H1 (cell line): Measurements from ENCODE around the gene OPCML. TPM values are rescaled to one million over a fixed set of nuclear protein-coding genes. Genes with fewer than 3 reads are reported as not detected.

Experiments
- CTCF ChIA-PET: fragments of 300-600 bp; sonication (Branson Sonifier 250); formaldehyde crosslinking; loops from one replicate; lab custom pipeline; 2021; ENCODE audit not compliant: partially characterized antibody; lab: Charles Lee
- POLR2A ChIA-PET: fragments of 300-600 bp; sonication (Branson Sonifier 250); formaldehyde crosslinking; loops from one replicate; lab custom pipeline; 2021; ENCODE audit warnings: inconsistent platforms; ENCODE audit not compliant: partially characterized antibody; lab: Charles Lee
- DNase-seq, 2 experiments: peaks; one replicate each; pipeline versions ENCODE4 v3.0.0 to v3.0.0-alpha.2; 2010 to 2022; ENCODE audit warnings: low spot score in 2 of 2, low read depth in 1 of 2, mixed read lengths in 1 of 2
- FAIRE-seq: peaks from 2 replicates; lab custom pipeline; 2011; peaks lifted over from hg19 to GRCh38; lab: Jason Lieb, UNC
- H2AFZ ChIP-seq: 2 replicates; pipeline ENCODE4 v1.8.1; 2012; ENCODE audit warnings: low read length, inconsistent platforms
- H2AK5ac ChIP-seq: 2 replicates; pipeline ENCODE4 v1.6.1; 2013; ENCODE audit warnings: low read depth, low read length
- H2BK120ac ChIP-seq: replicated peaks from 2 replicates; pipeline ENCODE3; 2013; ENCODE audit warnings: low read depth, low read length, inconsistent platforms
- H2BK12ac ChIP-seq: 2 replicates; pipeline ENCODE4 v1.6.1; 2013; ENCODE audit warnings: low read depth, low read length
- H2BK15ac ChIP-seq: 2 replicates; pipeline ENCODE4 v1.6.1; 2013; ENCODE audit warnings: low read length
- H2BK20ac ChIP-seq: 2 replicates; pipeline ENCODE4 v1.6.1; 2013; ENCODE audit warnings: low read length
- H2BK5ac ChIP-seq: 2 replicates; pipeline ENCODE4 v1.6.1; 2013; ENCODE audit warnings: low read depth, low read length
- H3K14ac ChIP-seq: 2 replicates; pipeline ENCODE4 v1.6.1; 2013; ENCODE audit warnings: inconsistent platforms; ENCODE audit not compliant: insufficient read length
- H3K18ac ChIP-seq: 2 replicates; pipeline ENCODE4 v1.6.1; 2013; ENCODE audit warnings: low read length; ENCODE audit errors: extremely low read depth
- H3K23ac ChIP-seq: 2 replicates; pipeline ENCODE4 v1.6.1; 2013; ENCODE audit warnings: inconsistent platforms; ENCODE audit not compliant: insufficient read length
- H3K23me2 ChIP-seq: 2 replicates; pipeline ENCODE4 v1.6.1; 2013; ENCODE audit warnings: low read depth, low read length
- H3K27ac ChIP-seq: 2 replicates; pipeline ENCODE4 v1.6.1; 2011; ENCODE audit warnings: low read depth, low read length, inconsistent platforms
- H3K27me3 ChIP-seq, 4 experiments: replicated peaks in 1 of 4; 1 replicate in 1 of 4; 2 replicates in 3 of 4; pipeline versions ENCODE4 v1.6.1 to v1.8.1; 2011 to 2013; ENCODE audit warnings: low read length in 3 of 4, mild to moderate bottlenecking in 3 of 4, inconsistent platforms in 2 of 4, mixed read lengths in 2 of 4, moderate library complexity in 1 of 4; ENCODE audit not compliant: control insufficient read depth in 3 of 4, insufficient read depth in 3 of 4; ENCODE audit errors: extremely low read depth in 1 of 4
- H3K36me3 ChIP-seq, 4 experiments: 2 replicates each; pipeline versions ENCODE4 v1.6.1 to v1.8.1; 2011 to 2013; ENCODE audit warnings: mild to moderate bottlenecking in 4 of 4, low read length in 3 of 4, moderate library complexity in 2 of 4, control low read depth in 1 of 4, inconsistent platforms in 1 of 4; ENCODE audit not compliant: insufficient read depth in 4 of 4, control insufficient read depth in 2 of 4
- H3K4ac ChIP-seq: replicated peaks from 2 replicates; pipeline ENCODE3; 2013; ENCODE audit warnings: low read length, low read depth, mixed read lengths, inconsistent platforms; ENCODE audit not compliant: insufficient read length
- H3K4me1 ChIP-seq, 4 experiments: replicated peaks in 1 of 4; 1 replicate in 1 of 4; 2 replicates in 3 of 4; pipeline versions ENCODE4 v1.6.1 to v1.8.1; 2011 to 2013; ENCODE audit warnings: low read length in 3 of 4, inconsistent platforms in 2 of 4, mixed read lengths in 1 of 4; ENCODE audit not compliant: insufficient read depth in 4 of 4, control insufficient read depth in 3 of 4
- H3K4me2 ChIP-seq, 2 experiments: 2 replicates each; pipeline versions ENCODE4 v1.6.1 to v1.8.1; 2011 to 2013; ENCODE audit warnings: low read depth in 2 of 2, low read length in 2 of 2, control low read depth in 1 of 2, inconsistent platforms in 1 of 2, mild to moderate bottlenecking in 1 of 2; ENCODE audit not compliant: insufficient read depth in 1 of 2
- H3K4me3 ChIP-seq, 4 experiments: fragments of 200-600, 300-600 bp in 1 of 4; sonication (generic), shearing (Covaris generic), sonication (Bioruptor Twin) in 1 of 4; 2 replicates each; pipeline versions ENCODE4 v1.5.1 to v1.8.1; 2011 to 2016; ENCODE audit warnings: low read length in 4 of 4, low read depth in 3 of 4, control low read depth in 2 of 4, inconsistent platforms in 2 of 4, mild to moderate bottlenecking in 2 of 4, mixed read lengths in 1 of 4, moderate library complexity in 1 of 4; ENCODE audit not compliant: insufficient read depth in 2 of 4; ENCODE audit errors: extremely low read depth in 1 of 4
- H3K56ac ChIP-seq: replicated peaks from 2 replicates; pipeline ENCODE3; 2013; ENCODE audit warnings: low read depth, mild to moderate bottlenecking, mixed read lengths, low read length, inconsistent platforms; ENCODE audit not compliant: insufficient read length
- H3K79me1 ChIP-seq: 2 replicates; pipeline ENCODE4 v1.6.1; 2013; ENCODE audit warnings: low read depth, low read length, control low read depth
- H3K79me2 ChIP-seq, 2 experiments: 2 replicates each; pipeline versions ENCODE4 v1.6.1 to v1.8.1; 2012 to 2013; ENCODE audit warnings: low read length in 2 of 2, mild to moderate bottlenecking in 2 of 2, inconsistent platforms in 1 of 2; ENCODE audit not compliant: insufficient read depth in 2 of 2, control insufficient read depth in 1 of 2
- H3K9ac ChIP-seq, 4 experiments: replicated peaks in 1 of 4; 1 replicate in 1 of 4; 2 replicates in 3 of 4; pipeline versions ENCODE4 v1.6.1 to v1.8.1; 2011 to 2013; ENCODE audit warnings: low read depth in 3 of 4, low read length in 3 of 4, control low read depth in 2 of 4, mild to moderate bottlenecking in 2 of 4, moderate library complexity in 2 of 4, inconsistent platforms in 1 of 4; ENCODE audit errors: extremely low read depth in 1 of 4
- H3K9me3 ChIP-seq, 2 experiments: 2 replicates each; pipeline versions ENCODE4 v1.6.1 to v1.8.1; 2012 to 2013; ENCODE audit warnings: mild to moderate bottlenecking in 2 of 2, moderate library complexity in 2 of 2, control low read depth in 1 of 2, inconsistent platforms in 1 of 2, low read depth in 1 of 2, low read length in 1 of 2, mixed read lengths in 1 of 2; ENCODE audit not compliant: insufficient read depth in 2 of 2
- H4K20me1 ChIP-seq, 2 experiments: replicated peaks in 1 of 2; 2 replicates each; pipeline versions ENCODE3 to v1.8.1; 2011 to 2013; ENCODE audit warnings: inconsistent platforms in 2 of 2, low read length in 2 of 2, mild to moderate bottlenecking in 1 of 2; ENCODE audit not compliant: insufficient read depth in 2 of 2, control insufficient read depth in 1 of 2
- H4K5ac ChIP-seq: 2 replicates; pipeline ENCODE4 v1.6.1; 2013; ENCODE audit warnings: low read length, low read depth, mixed read lengths, inconsistent platforms; ENCODE audit not compliant: insufficient read length
- H4K8ac ChIP-seq: 2 replicates; pipeline ENCODE4 v1.8.0; 2013; ENCODE audit warnings: mild to moderate bottlenecking, moderate library complexity, low read length, inconsistent platforms; ENCODE audit not compliant: insufficient read depth; ENCODE audit errors: extremely low read depth
- H4K91ac ChIP-seq: replicated peaks from 2 replicates; pipeline ENCODE3; 2013; ENCODE audit warnings: low read length, mixed read lengths, inconsistent platforms; ENCODE audit not compliant: insufficient read length
- ASH2L ChIP-seq: fragments of 200-600, 300-600 bp; sonication (generic); IDR thresholded peaks from one replicate; pipeline ENCODE4 v1.7.1; 2017; ENCODE audit warnings: low read length
- CTBP2 ChIP-seq: IDR thresholded peaks from 2 replicates; pipeline ENCODE4 v1.7.0; 2011; ENCODE audit warnings: borderline replicate concordance, mild to moderate bottlenecking, moderate library complexity, mixed read lengths, low read length; ENCODE audit not compliant: insufficient read depth, insufficient read length
- EGR1 ChIP-seq: IDR thresholded peaks from 2 replicates; pipeline ENCODE4 v1.6.1; 2011; ENCODE audit warnings: low read depth, low read length, borderline replicate concordance
- EP300 ChIP-seq, 2 experiments: IDR thresholded peaks; 1 replicate in 1 of 2; 2 replicates in 1 of 2; pipeline ENCODE4 v1.6.1; 2011 to 2012; ENCODE audit warnings: low read depth in 2 of 2, low read length in 2 of 2, mild to moderate bottlenecking in 2 of 2, borderline replicate concordance in 1 of 2, inconsistent platforms in 1 of 2, moderate library complexity in 1 of 2
- JUN ChIP-seq: IDR thresholded peaks from 2 replicates; pipeline ENCODE4 v1.6.1; 2011; ENCODE audit warnings: low read depth, mild to moderate bottlenecking, improper control_type of control experiment, low read length
- KDM1A ChIP-seq: fragments of 200-600, 300-600 bp; sonication (generic); IDR thresholded peaks from 2 replicates; pipeline ENCODE4 v1.7.1; 2016; ENCODE audit warnings: mild to moderate bottlenecking, low read length, borderline replicate concordance
- MAFK ChIP-seq: IDR thresholded peaks from 2 replicates; pipeline ENCODE4 v1.6.1; 2012; ENCODE audit warnings: low read depth, mild to moderate bottlenecking, improper control_type of control experiment, low read length
- NRF1 ChIP-seq: IDR thresholded peaks from 2 replicates; pipeline ENCODE4 v1.6.1; 2011; ENCODE audit warnings: mild to moderate bottlenecking, low read depth, low read length, improper control_type of control experiment
- PHF8 ChIP-seq: fragments of 200-600 bp; sonication (generic); conservative IDR thresholded peaks from 2 replicates; pipeline ENCODE4 v1.7.1; 2012; ENCODE audit warnings: low read depth, mild to moderate bottlenecking, inconsistent platforms, low read length, moderate library complexity
- SIRT6 ChIP-seq: IDR thresholded peaks from one replicate; pipeline ENCODE4 v1.7.1; 2012; ENCODE audit warnings: low read length, inconsistent platforms
- SP1 ChIP-seq: IDR thresholded peaks from 2 replicates; pipeline ENCODE4 v1.6.1; 2011; ENCODE audit warnings: low read depth, low read length
- SP4 ChIP-seq: IDR thresholded peaks from 2 replicates; pipeline ENCODE4 v1.6.1; 2012; ENCODE audit warnings: low read length, inconsistent platforms
- WGBS, 2 experiments: shearing (Covaris generic) in 1 of 2; methylation state at CpG; one replicate each; pipeline versions ENCODE4 v1.1.6 to v1.1.7; 2013 to 2015; ENCODE audit warnings: low lambda C conversion rate in 2 of 2, mixed read lengths in 2 of 2, inconsistent platforms in 1 of 2, low coverage in 1 of 2, missing lambda C conversion rate in 1 of 2; ENCODE audit not compliant: insufficient replicate concordance in 2 of 2, insufficient coverage in 1 of 2, insufficient read length in 1 of 2; ENCODE audit errors: extremely low coverage in 1 of 2, missing lambda C conversion rate in 1 of 2; 5-methylcytosine and 5-hydroxymethylcytosine counted together
- polyA plus RNA-seq, 7 experiments: library from polyadenylated mRNA; depleted of rRNA in 3 of 7; stranded (reverse) in 5 of 7; unstranded in 2 of 7; fragments of >200 nt in 5 of 7; fragments of 200-250 nt in 2 of 7; gene quantifications; 1 replicate in 5 of 7; 2 replicates in 1 of 7; 4 replicates in 1 of 7; pipeline versions ENCODE4 v1.2.1 to v1.2.3, GENCODE V29; 2011 to 2013; ENCODE audit warnings: missing spikeins in 2 of 7, mixed read lengths in 2 of 7
- total RNA-seq: library from RNA; stranded (reverse); fragmentation: NEBNext Ultra II Directional; extraction: Animal tissue kit (Norgen Biotek cat#: 25700); gene quantifications from 2 replicates; pipeline ENCODE4 v1.2.1, GENCODE V29; 2021

Gene OPCML
- total and polyA plus RNA-seq, 2 of the 8 experiments (the other 6 are each of a cell fraction or from before 2014, with no cell fraction given): 2.3 to 3.1 TPM

- Histone ChIP-seq H3K4me1 (peaks cover 3 to 13% (median 9%) of the 10 kb centered on the region in 4 experiments; a peak in 6 of 7 replicates), H3K27me3 (peaks cover 0 to 5% (median 2%) of the 10 kb centered on the region in 4 experiments; a peak in 2 of 7 replicates), H3K23me2 (peaks cover 4% of the 10 kb centered on the region; the same call in 1 of the 2 replicates), H4K20me1 (peaks cover 0 to 1% of the 10 kb centered on the region in 2 experiments), H3K4ac (no peak overlapping the region), H3K4me2 (no peak overlapping the region), H2BK120ac (no peak overlapping the region), H3K9me3 (no peaks in the 10 kb centered on the region), H3K9ac (no peak overlapping the region), H2AK5ac (no peak overlapping the region), H2BK12ac (no peak overlapping the region), H4K5ac (no peak overlapping the region), H4K8ac (no peak overlapping the region), H3K79me2 (no peaks in the 10 kb centered on the region), H3K18ac (no peak overlapping the region), H3K79me1 (peaks cover 2% of the 10 kb centered on the region), H2AFZ (no peak overlapping the region), H3K14ac (no peak overlapping the region), H3K56ac (no peak overlapping the region), H3K4me3 (no peak overlapping the region), H2BK5ac (no peak overlapping the region; the same call in 1 of the 2 replicates), H3K23ac (no peak overlapping the region), H2BK15ac (no peak overlapping the region), H3K36me3 (no peaks in the 10 kb centered on the region; a peak in 1 of 8 replicates), H3K27ac (no peak overlapping the region), H2BK20ac (no peak overlapping the region), H4K91ac (no peak overlapping the region)
- POLR2A ChIA-PET: no interaction called here
- TF ChIP-seq SP4: no peak
- TF ChIP-seq CTBP2: no peak
- TF ChIP-seq JUN: no peak
- no peak for TF ChIP-seq NRF1
- TF ChIP-seq SP1: no peak
- TF ChIP-seq KDM1A: no peak
- TF ChIP-seq EP300 (IDR thresholded peaks at IDR 0.05; ENCODE audit: borderline replicate concordance in 1 of 2, low read depth in 2 of 2, low read length in 2 of 2): no peak
- no peak for TF ChIP-seq EGR1
- no peak for TF ChIP-seq ASH2L
- no peak for TF ChIP-seq MAFK
- TF ChIP-seq SIRT6: no peak
- TF ChIP-seq PHF8: no peak
- 58% methylated on average over 2 of the region's 2 CpGs; no CpG with 5 or more reads in 1 of the 2 experiments for WGBS, 2 experiments
- DNase-seq: no peak
- no peak for FAIRE-seq
- CTCF ChIA-PET: interaction anchor here (0.7 to 2.3 kb wide), 7 partner anchors 15 to 436 kb away, joined by 3 to 10 read pairs (median 4); partner anchors contain the start of gene OPCML
Observed at GRCh38 chr11:133515107-133515506, 17.2 kb downstream of the OPCML start.
